GM19328 (cell line): Measurements from ENCODE around the gene HYCC1.
"Not testable (repeated sequence)": the region's sequence is repeated elsewhere in the genome, so short reads cannot be mapped to it uniquely, and the experiment has no call there.

Experiments
- ATAC-seq: cut with Tn5 transposase; IDR thresholded peaks from one replicate; pipeline ENCODE4 v1.9.1; 2021; ENCODE audit warnings: mild to moderate bottlenecking, moderate library complexity; ENCODE audit not compliant: unreplicated experiment

Gene HYCC1

GRCh38 chr7:23013715-23014649 lies at the start of gene HYCC1:
TSS of gene HYCC1 (minus strand) at chr7:23014130. CDS start at chr7:22991111, 23,019 bp downstream.
- peak; percentile 96 for ATAC-seq

GRCh38 chr7:23062452-23062851 lies 48.5 kb upstream of the HYCC1 start:
- ATAC-seq: no peak

- ATAC-seq: no peak
Measured at GRCh38 chr7:23061327-23061726, 47.4 kb upstream of the HYCC1 start.

- ATAC-seq: no peak
Measured at GRCh38 chr7:23058408-23059096, 44.6 kb upstream of the HYCC1 start.

GRCh38 chr7:23055582-23056178 lies 41.8 kb upstream of the HYCC1 start:
- no peak for ATAC-seq

- not testable (repeated sequence) for ATAC-seq
Measured at GRCh38 chr7:23051124-23051485, 37.2 kb upstream of the HYCC1 start.

GRCh38 chr7:23046336-23046735 lies 32.4 kb upstream of the HYCC1 start:
- ATAC-seq: not testable (repeated sequence)

GRCh38 chr7:23045086-23045485 lies 31.2 kb upstream of the HYCC1 start:
- not testable (repeated sequence) for ATAC-seq

- ATAC-seq: no peak
Measured at GRCh38 chr7:23044581-23044980, 30.7 kb upstream of the HYCC1 start.

GRCh38 chr7:23043441-23043840 lies 29.5 kb upstream of the HYCC1 start:
- ATAC-seq: no peak

- ATAC-seq: not testable (repeated sequence)
Measured at GRCh38 chr7:23039674-23040073, 25.7 kb upstream of the HYCC1 start.

- not testable (repeated sequence) for ATAC-seq
Measured at GRCh38 chr7:23035542-23036371, 21.8 kb upstream of the HYCC1 start.

- no peak for ATAC-seq
Measured at GRCh38 chr7:23027261-23027660, 13.3 kb upstream of the HYCC1 start.

- no peak for ATAC-seq
Measured at GRCh38 chr7:23026164-23026563, 12.2 kb upstream of the HYCC1 start.

GRCh38 chr7:23024454-23024853 lies 10.5 kb upstream of the HYCC1 start:
- no peak for ATAC-seq

GRCh38 chr7:23022851-23023250 lies 8.9 kb upstream of the HYCC1 start:
- no peak for ATAC-seq

- ATAC-seq: no peak
Measured at GRCh38 chr7:23022258-23022769, 8.4 kb upstream of the HYCC1 start.

GRCh38 chr7:23021596-23021995 lies 7.7 kb upstream of the HYCC1 start:
- ATAC-seq: no peak

GRCh38 chr7:23020742-23021401 lies 6.9 kb upstream of the HYCC1 start:
- ATAC-seq: no peak

- ATAC-seq: no peak
Measured at GRCh38 chr7:23018750-23019149, 4.8 kb upstream of the HYCC1 start.
